Suprapubic skin (tissue), 4 donors: ENCODE data around the gene SYT1. TPM values are rescaled to one million over a fixed set of nuclear protein-coding genes. Genes with fewer than 3 reads are reported as not detected.
"Not testable (repeated sequence)": the region's sequence is repeated elsewhere in the genome, so short reads cannot be mapped to it uniquely, and the experiment has no call there.

Experiments used
- DNase-seq, 2 donors: peaks; one replicate each; pipeline ENCODE4 v3.0.0-alpha.2; 2019; ENCODE audit warnings: low spot score in 2 of 2
- H3K27ac ChIP-seq: fragments of 200-600 bp; sonication (generic); one replicate; pipeline ENCODE4 v1.5.1; 2019
- H3K27me3 ChIP-seq: fragments of 200-600 bp; sonication (generic); one replicate; pipeline ENCODE4 v1.5.1; 2019
- H3K36me3 ChIP-seq: fragments of 200-600 bp; sonication (generic); one replicate; pipeline ENCODE4 v1.5.1; 2019
- H3K4me1 ChIP-seq: fragments of 200-600 bp; sonication (generic); one replicate; pipeline ENCODE4 v1.5.1; 2019
- H3K4me3 ChIP-seq: fragments of 200-600 bp; sonication (generic); one replicate; pipeline ENCODE4 v1.5.1; 2019; ENCODE audit warnings: mild to moderate bottlenecking
- H3K9me3 ChIP-seq: fragments of 200-600 bp; sonication (generic); one replicate; pipeline ENCODE4 v1.5.1; 2019
- EP300 ChIP-seq: sonication (generic); formaldehyde crosslinking; IDR thresholded peaks from one replicate; pipeline ENCODE4 v1.6.1; 2017; ENCODE audit warnings: antibody characterized with exemption
- POLR2A ChIP-seq, 2 donors: fragments of 450-650 bp; IDR thresholded peaks; one replicate each; pipeline ENCODE4 v1.6.1; 2017; ENCODE audit warnings: antibody characterized with exemption in 2 of 2, mild to moderate bottlenecking in 2 of 2, moderate library complexity in 2 of 2
- POLR2AphosphoS5 ChIP-seq, 3 donors: sonication (generic); formaldehyde crosslinking; IDR thresholded peaks; one replicate each; pipeline ENCODE4 v1.6.1; 2017; ENCODE audit warnings: antibody characterized with exemption in 3 of 3
- WGBS: methylation state at CpG from one replicate; pipeline ENCODE4 v1.1.5; 2018; 5-methylcytosine and 5-hydroxymethylcytosine counted together
- total RNA-seq, 4 donors: library from RNA; depleted of rRNA; stranded (reverse); fragments of >200 nt; gene quantifications; one replicate each; pipeline ENCODE4 v1.1.0, GENCODE V29; 2016
- TF ChIP-seq, protein P1 (sequence below), 2 donors: fragments of 200-600 bp in 1 of 2; fragments of 450-650 bp in 1 of 2; sonication (generic) in 1 of 2; IDR thresholded peaks; one replicate each; pipeline ENCODE4 v1.5.1; 2016 to 2019; ENCODE audit warnings: antibody characterized with exemption in 2 of 2, mild to moderate bottlenecking in 1 of 2, moderate library complexity in 1 of 2

Gene SYT1
- under 1 TPM in 2 of 4 donors, not detected in 2; 0.15 to 0.31 TPM for total RNA-seq

DNA sequence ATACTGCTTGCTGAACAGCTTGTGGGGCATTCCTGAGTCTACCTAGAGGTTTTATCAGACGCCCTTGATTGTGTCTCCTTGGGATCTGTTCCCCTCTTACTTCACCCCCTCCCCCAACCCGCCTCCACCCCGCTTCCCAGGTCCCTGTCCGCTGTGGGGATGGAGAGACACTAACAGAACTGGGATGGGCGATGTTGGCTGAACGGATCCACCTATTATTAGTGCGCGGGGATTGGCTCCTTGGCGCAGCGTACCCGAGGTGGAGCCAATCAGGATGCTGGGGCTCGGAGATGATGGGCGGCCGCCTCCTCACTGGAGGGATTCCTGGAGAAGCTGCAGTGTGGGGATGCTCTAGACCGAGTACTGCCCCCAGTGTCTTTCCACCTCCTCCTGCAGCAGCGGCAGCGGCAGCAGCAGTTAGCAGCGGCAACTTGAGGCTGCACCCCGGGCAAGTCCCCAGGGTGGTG lies at the start of gene SYT1:
TSS of gene SYT1 (plus strand) at position 372 of the 467 bp plus-strand sequence.
- TF ChIP-seq, protein P1, sequence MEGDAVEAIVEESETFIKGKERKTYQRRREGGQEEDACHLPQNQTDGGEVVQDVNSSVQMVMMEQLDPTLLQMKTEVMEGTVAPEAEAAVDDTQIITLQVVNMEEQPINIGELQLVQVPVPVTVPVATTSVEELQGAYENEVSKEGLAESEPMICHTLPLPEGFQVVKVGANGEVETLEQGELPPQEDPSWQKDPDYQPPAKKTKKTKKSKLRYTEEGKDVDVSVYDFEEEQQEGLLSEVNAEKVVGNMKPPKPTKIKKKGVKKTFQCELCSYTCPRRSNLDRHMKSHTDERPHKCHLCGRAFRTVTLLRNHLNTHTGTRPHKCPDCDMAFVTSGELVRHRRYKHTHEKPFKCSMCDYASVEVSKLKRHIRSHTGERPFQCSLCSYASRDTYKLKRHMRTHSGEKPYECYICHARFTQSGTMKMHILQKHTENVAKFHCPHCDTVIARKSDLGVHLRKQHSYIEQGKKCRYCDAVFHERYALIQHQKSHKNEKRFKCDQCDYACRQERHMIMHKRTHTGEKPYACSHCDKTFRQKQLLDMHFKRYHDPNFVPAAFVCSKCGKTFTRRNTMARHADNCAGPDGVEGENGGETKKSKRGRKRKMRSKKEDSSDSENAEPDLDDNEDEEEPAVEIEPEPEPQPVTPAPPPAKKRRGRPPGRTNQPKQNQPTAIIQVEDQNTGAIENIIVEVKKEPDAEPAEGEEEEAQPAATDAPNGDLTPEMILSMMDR (IDR thresholded peaks at IDR 0.05) = no peak
- TF ChIP-seq POLR2A (IDR thresholded peaks at IDR 0.05) = no peak
- TF ChIP-seq EP300 = no peak
- no peak for TF ChIP-seq POLR2AphosphoS5 (IDR thresholded peaks at IDR 0.05)
- H3K27me3 ChIP-seq = peaks cover 30% of the 10 kb centered on the region
- WGBS = 1% methylated on average over 15 of the region's 19 CpGs
- no peak within 1 kb of the TSS for H3K27ac ChIP-seq
- peaks cover 3% of the 10 kb centered on the region for H3K9me3 ChIP-seq
- H3K36me3 ChIP-seq = no peaks in the 10 kb centered on the region
- DNase-seq = peak in 1 of 2 donors; percentile 61
- H3K4me3 ChIP-seq = peak within 1 kb of the TSS; percentile 48
- H3K4me1 ChIP-seq = peaks cover 21% of the 10 kb centered on the region

DNA sequence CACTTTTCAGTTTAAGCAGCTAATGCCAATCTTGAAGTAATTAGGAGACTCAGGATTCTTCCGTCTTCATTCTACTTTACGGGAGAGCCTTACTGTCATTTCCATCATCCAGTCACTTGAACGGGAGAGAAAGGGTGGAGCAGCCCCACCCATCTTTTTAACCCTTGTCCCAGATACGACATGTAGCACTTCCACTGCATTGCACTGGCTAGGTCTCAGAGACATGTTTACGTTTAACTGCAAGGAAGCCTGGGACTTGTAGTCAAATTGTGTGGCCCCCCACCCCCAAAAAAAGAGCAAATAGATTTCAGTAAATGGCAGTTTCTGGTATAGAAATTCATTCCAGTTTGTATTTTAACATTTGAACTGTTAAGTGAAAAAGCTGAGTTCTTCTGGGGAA lies 46.1 kb upstream of the SYT1 start:
- 33% methylated on average over 5 of the region's 5 CpGs for WGBS

DNA sequence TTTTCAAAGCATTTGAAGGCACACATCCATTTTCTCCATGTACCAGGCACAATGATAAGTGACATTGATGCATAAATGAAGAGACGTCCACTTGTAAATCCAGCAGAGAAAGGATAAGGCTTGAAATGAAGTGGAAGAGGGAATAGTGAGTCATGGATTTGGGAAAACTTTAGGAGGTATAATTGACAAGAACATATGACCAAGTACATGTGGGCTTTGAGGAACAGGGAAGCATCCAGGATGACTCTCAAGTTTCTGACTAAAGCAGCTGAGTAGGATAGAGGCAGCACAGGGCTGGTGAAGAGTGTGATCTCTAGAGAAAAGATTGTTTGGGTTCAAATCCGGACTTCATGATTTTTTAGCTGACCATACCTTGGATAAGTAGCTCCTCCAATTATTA lies 43.6 kb upstream of the SYT1 start:
- TF ChIP-seq EP300 (no peak), POLR2A (IDR thresholded peaks at IDR 0.05) (no peak), POLR2AphosphoS5 (IDR thresholded peaks at IDR 0.05) (no peak)
- TF ChIP-seq, protein P1 (IDR thresholded peaks at IDR 0.05) = no peak
- WGBS = 74% methylated on average over 2 of the region's 2 CpGs
- H3K9me3 ChIP-seq = no peaks in the 10 kb centered on the region

More for the DNA sequence above, 46.1 kb upstream of the SYT1 start:
- Histone ChIP-seq H3K36me3 (no peaks in the 10 kb centered on the region), H3K4me1 (no peaks in the 10 kb centered on the region), H3K9me3 (no peaks in the 10 kb centered on the region), H3K4me3 (no peak overlapping the region), H3K27me3 (no peaks in the 10 kb centered on the region), H3K27ac (no peak overlapping the region)
- TF ChIP-seq POLR2A (IDR thresholded peaks at IDR 0.05) = no peak
- DNase-seq = no peak

DNA sequence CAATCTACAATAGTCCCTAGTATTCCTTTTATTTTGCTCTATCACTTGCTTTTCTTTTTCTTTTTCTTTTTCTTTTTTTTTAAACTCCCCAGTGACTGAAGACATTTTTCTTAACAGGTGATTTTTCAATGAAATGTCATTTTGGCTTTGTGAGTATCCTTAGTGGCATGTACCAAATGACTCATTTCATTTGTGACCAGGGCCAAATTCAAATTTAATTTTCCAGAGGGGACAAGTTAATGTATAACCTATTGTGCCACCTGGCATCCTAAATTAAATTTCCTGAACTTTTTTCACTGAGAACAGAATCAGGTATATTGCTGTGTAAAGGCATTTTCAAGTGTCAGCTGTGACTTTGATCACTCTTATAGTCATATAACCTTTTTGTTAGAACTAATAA lies 39.7 kb upstream of the SYT1 start:
- Histone ChIP-seq H3K36me3 (no peaks in the 10 kb centered on the region), H3K9me3 (no peaks in the 10 kb centered on the region), H3K4me1 (no peaks in the 10 kb centered on the region), H3K27ac (no peak overlapping the region), H3K27me3 (no peaks in the 10 kb centered on the region), H3K4me3 (no peak overlapping the region)
- DNase-seq = no peak
- TF ChIP-seq POLR2A (IDR thresholded peaks at IDR 0.05) = no peak
- TF ChIP-seq POLR2AphosphoS5 (IDR thresholded peaks at IDR 0.05) = no peak
- no peak for TF ChIP-seq EP300
- TF ChIP-seq, protein P1 (IDR thresholded peaks at IDR 0.05) = no peak

More for the DNA sequence above, 43.6 kb upstream of the SYT1 start:
- no peaks in the 10 kb centered on the region for H3K4me1 ChIP-seq
- H3K4me3 ChIP-seq = no peak overlapping the region
- no peak overlapping the region for H3K27ac ChIP-seq
- no peaks in the 10 kb centered on the region for H3K36me3 ChIP-seq
- H3K27me3 ChIP-seq = no peaks in the 10 kb centered on the region
- no peak for DNase-seq

DNA sequence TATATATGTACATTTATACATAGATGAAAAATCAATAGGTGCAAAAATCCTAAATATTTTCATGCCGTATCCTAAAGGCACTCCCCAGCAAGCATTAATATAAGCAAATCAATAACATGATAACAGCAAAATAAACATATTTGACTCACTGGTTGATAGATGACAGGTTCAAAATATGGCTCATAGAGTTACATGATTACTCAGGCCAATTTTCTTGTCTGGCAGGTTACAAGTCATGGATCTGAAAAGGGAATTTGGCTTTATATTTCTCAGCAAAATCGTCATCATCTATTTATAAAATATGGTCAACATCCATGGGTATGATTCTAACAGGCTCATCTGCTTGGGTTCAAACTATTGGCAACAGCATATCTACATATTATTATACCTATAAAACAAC lies 34.9 kb upstream of the SYT1 start:
- H3K4me1 ChIP-seq = no peaks in the 10 kb centered on the region
- no peaks in the 10 kb centered on the region for H3K9me3 ChIP-seq
- DNase-seq = no peak
- no peak overlapping the region for H3K4me3 ChIP-seq
- 75% methylated on average over 2 of the region's 2 CpGs for WGBS
- no peak overlapping the region for H3K27ac ChIP-seq
- TF ChIP-seq POLR2AphosphoS5 (IDR thresholded peaks at IDR 0.05) (no peak), POLR2A (IDR thresholded peaks at IDR 0.05) (no peak), EP300 (no peak)
- TF ChIP-seq, protein P1 (IDR thresholded peaks at IDR 0.05) = no peak
- H3K27me3 ChIP-seq = no peaks in the 10 kb centered on the region
- H3K36me3 ChIP-seq = no peaks in the 10 kb centered on the region

DNA sequence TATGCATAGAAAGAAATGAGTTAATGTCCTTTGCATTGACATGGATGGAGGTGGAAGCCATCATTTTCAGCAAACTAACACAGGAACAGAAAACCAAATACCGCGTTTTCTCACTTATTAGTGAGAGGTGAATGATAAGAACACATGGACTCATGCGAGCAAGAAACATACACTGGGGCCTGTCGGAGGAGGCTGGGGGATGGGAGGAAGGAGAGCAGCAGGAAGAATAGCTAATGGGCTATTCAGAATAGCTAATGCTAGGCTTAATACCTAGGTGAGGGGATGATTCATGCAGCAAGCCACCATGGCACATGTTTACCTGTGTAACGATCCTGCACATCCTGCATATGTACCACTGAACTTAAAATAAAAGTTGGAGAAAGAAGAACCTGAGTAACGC lies 29.1 kb upstream of the SYT1 start:
- no peaks in the 10 kb centered on the region for H3K27me3 ChIP-seq
- no peaks in the 10 kb centered on the region for H3K4me1 ChIP-seq
- TF ChIP-seq EP300 (no peak), POLR2AphosphoS5 (IDR thresholded peaks at IDR 0.05) (no peak), POLR2A (IDR thresholded peaks at IDR 0.05) (no peak)
- TF ChIP-seq, protein P1 (IDR thresholded peaks at IDR 0.05) = no peak
- no peak for DNase-seq
- H3K27ac ChIP-seq = no peak overlapping the region
- H3K4me3 ChIP-seq = no peak overlapping the region
- H3K36me3 ChIP-seq = no peaks in the 10 kb centered on the region
- no peaks in the 10 kb centered on the region for H3K9me3 ChIP-seq
- 94% methylated on average over 6 of the region's 6 CpGs for WGBS

DNA sequence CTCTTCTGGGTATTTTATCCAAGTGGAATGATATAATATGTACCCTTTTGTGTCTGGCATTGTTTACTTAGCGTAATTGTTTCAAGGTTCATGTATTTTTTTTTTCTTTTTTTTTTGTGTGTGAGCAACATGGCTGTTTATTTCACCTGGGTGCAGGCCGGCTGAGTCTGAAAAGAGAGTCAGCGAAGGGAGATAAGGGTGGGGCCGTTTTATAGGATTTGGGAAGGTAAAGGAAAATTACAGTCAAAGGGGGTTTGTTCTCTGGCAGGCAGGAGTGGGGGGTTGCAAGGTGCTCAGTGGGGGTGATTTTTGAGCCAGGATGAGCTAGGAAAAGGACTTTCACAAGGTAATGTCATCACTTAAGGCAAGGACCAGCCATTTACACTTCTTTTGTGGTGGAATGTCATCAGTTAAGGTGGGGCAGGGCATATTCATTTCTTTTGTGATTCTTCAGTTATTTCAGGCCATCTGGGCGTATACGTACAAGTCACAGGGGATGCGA lies 24.0 kb upstream of the SYT1 start:
- not testable (repeated sequence) for H3K4me1 ChIP-seq

More for the DNA sequence above, 24.0 kb upstream of the SYT1 start:
- H3K36me3 ChIP-seq, H3K4me3 ChIP-seq, H3K9me3 ChIP-seq, H3K27ac ChIP-seq, H3K27me3 ChIP-seq, DNase-seq: not testable (repeated sequence)
- WGBS = 88% methylated on average over 7 of the region's 7 CpGs
